ENCODE data around the gene INPP4A.

The INPP4A gene

GRCh38 chr2:98455494-98455976, 10.9 kb downstream of the INPP4A start:
- H3K4me1 ChIP-seq (ENCODE audit: control insufficient read depth, insufficient read depth, low read length): peaks cover 11% of the 10 kb centered on the region
- H3K27me3 ChIP-seq (ENCODE audit: control insufficient read depth, insufficient read depth, low read length): no peaks in the 10 kb centered on the region
- no peak overlapping the region for H3K9ac ChIP-seq (ENCODE audit: low read length)
- peak overlapping the region; percentile 38 for H3K27ac ChIP-seq (ENCODE audit: low read depth, low read length)
- no peaks in the 10 kb centered on the region for H3K36me3 ChIP-seq (ENCODE audit: control insufficient read depth, insufficient read depth, low read length)
- no peak overlapping the region for H3K4me3 ChIP-seq (ENCODE audit: low read length)

GRCh38 chr2:98457045-98457696, 12.5 kb downstream of the INPP4A start:
- Histone ChIP-seq H3K4me1 (ENCODE audit: control insufficient read depth, insufficient read depth, low read length) (peaks cover 16% of the 10 kb centered on the region), H3K27ac (ENCODE audit: low read depth, low read length) (peak overlapping the region; percentile 67), H3K9ac (ENCODE audit: low read length) (no peak overlapping the region), H3K36me3 (ENCODE audit: control insufficient read depth, insufficient read depth, low read length) (no peaks in the 10 kb centered on the region), H3K4me3 (ENCODE audit: low read length) (no peak overlapping the region), H3K27me3 (ENCODE audit: control insufficient read depth, insufficient read depth, low read length) (no peaks in the 10 kb centered on the region)

GRCh38 chr2:98458207-98458606, 13.5 kb downstream of the INPP4A start:
- Histone ChIP-seq H3K4me1 (ENCODE audit: control insufficient read depth, insufficient read depth, low read length) (peaks cover 16% of the 10 kb centered on the region), H3K36me3 (ENCODE audit: control insufficient read depth, insufficient read depth, low read length) (no peaks in the 10 kb centered on the region), H3K9ac (ENCODE audit: low read length) (no peak overlapping the region), H3K4me3 (ENCODE audit: low read length) (no peak overlapping the region), H3K27ac (ENCODE audit: low read depth, low read length) (no peak overlapping the region), H3K27me3 (ENCODE audit: control insufficient read depth, insufficient read depth, low read length) (no peaks in the 10 kb centered on the region)

- Histone ChIP-seq H3K36me3 (ENCODE audit: control insufficient read depth, insufficient read depth, low read length) (no peaks in the 10 kb centered on the region), H3K9ac (ENCODE audit: low read length) (no peak overlapping the region), H3K27me3 (ENCODE audit: control insufficient read depth, insufficient read depth, low read length) (no peaks in the 10 kb centered on the region), H3K27ac (ENCODE audit: low read depth, low read length) (no peak overlapping the region), H3K4me1 (ENCODE audit: control insufficient read depth, insufficient read depth, low read length) (peaks cover 16% of the 10 kb centered on the region), H3K4me3 (ENCODE audit: low read length) (no peak overlapping the region)
Observed at GRCh38 chr2:98458667-98459380, 14.2 kb downstream of the INPP4A start.

GRCh38 chr2:98459496-98460175, 15.0 kb downstream of the INPP4A start:
- Histone ChIP-seq H3K9ac (ENCODE audit: low read length) (no peak overlapping the region), H3K27ac (ENCODE audit: low read depth, low read length) (no peak overlapping the region), H3K4me3 (ENCODE audit: low read length) (no peak overlapping the region), H3K27me3 (ENCODE audit: control insufficient read depth, insufficient read depth, low read length) (no peaks in the 10 kb centered on the region), H3K4me1 (ENCODE audit: control insufficient read depth, insufficient read depth, low read length) (peaks cover 13% of the 10 kb centered on the region), H3K36me3 (ENCODE audit: control insufficient read depth, insufficient read depth, low read length) (no peaks in the 10 kb centered on the region)

- no peaks in the 10 kb centered on the region for H3K27me3 ChIP-seq (ENCODE audit: control insufficient read depth, insufficient read depth, low read length)
- H3K36me3 ChIP-seq (ENCODE audit: control insufficient read depth, insufficient read depth, low read length): no peaks in the 10 kb centered on the region
- no peak overlapping the region for H3K27ac ChIP-seq (ENCODE audit: low read depth, low read length)
- H3K4me3 ChIP-seq (ENCODE audit: low read length): peak overlapping the region; percentile 23
- peaks cover 20% of the 10 kb centered on the region for H3K4me1 ChIP-seq (ENCODE audit: control insufficient read depth, insufficient read depth, low read length)
- no peak overlapping the region for H3K9ac ChIP-seq (ENCODE audit: low read length)
Observed at GRCh38 chr2:98460573-98461497, 16.2 kb downstream of the INPP4A start.

- peaks cover 20% of the 10 kb centered on the region for H3K4me1 ChIP-seq (ENCODE audit: control insufficient read depth, insufficient read depth, low read length)
- H3K27me3 ChIP-seq (ENCODE audit: control insufficient read depth, insufficient read depth, low read length): no peaks in the 10 kb centered on the region
- no peak overlapping the region for H3K27ac ChIP-seq (ENCODE audit: low read depth, low read length)
- no peak overlapping the region for H3K9ac ChIP-seq (ENCODE audit: low read length)
- no peak overlapping the region for H3K4me3 ChIP-seq (ENCODE audit: low read length)
- H3K36me3 ChIP-seq (ENCODE audit: control insufficient read depth, insufficient read depth, low read length): no peaks in the 10 kb centered on the region
Observed at GRCh38 chr2:98461498-98462049, 16.9 kb downstream of the INPP4A start.

GRCh38 chr2:98463081-98463481, 18.4 kb downstream of the INPP4A start:
- no peaks in the 10 kb centered on the region for H3K27me3 ChIP-seq (ENCODE audit: control insufficient read depth, insufficient read depth, low read length)
- H3K9ac ChIP-seq (ENCODE audit: low read length): no peak overlapping the region
- no peak overlapping the region for H3K4me3 ChIP-seq (ENCODE audit: low read length)
- peaks cover 20% of the 10 kb centered on the region for H3K4me1 ChIP-seq (ENCODE audit: control insufficient read depth, insufficient read depth, low read length)
- H3K36me3 ChIP-seq (ENCODE audit: control insufficient read depth, insufficient read depth, low read length): no peaks in the 10 kb centered on the region
- no peak overlapping the region for H3K27ac ChIP-seq (ENCODE audit: low read depth, low read length)

- Histone ChIP-seq H3K27me3 (ENCODE audit: control insufficient read depth, insufficient read depth, low read length) (no peaks in the 10 kb centered on the region), H3K36me3 (ENCODE audit: control insufficient read depth, insufficient read depth, low read length) (no peaks in the 10 kb centered on the region), H3K4me1 (ENCODE audit: control insufficient read depth, insufficient read depth, low read length) (peaks cover 20% of the 10 kb centered on the region), H3K9ac (ENCODE audit: low read length) (no peak overlapping the region), H3K4me3 (ENCODE audit: low read length) (no peak overlapping the region), H3K27ac (ENCODE audit: low read depth, low read length) (no peak overlapping the region)
Observed at GRCh38 chr2:98463551-98463971, 18.9 kb downstream of the INPP4A start.

- Histone ChIP-seq H3K9ac (ENCODE audit: low read length) (no peak overlapping the region), H3K27ac (ENCODE audit: low read depth, low read length) (no peak overlapping the region), H3K4me1 (ENCODE audit: control insufficient read depth, insufficient read depth, low read length) (peaks cover 20% of the 10 kb centered on the region), H3K4me3 (ENCODE audit: low read length) (no peak overlapping the region), H3K36me3 (ENCODE audit: control insufficient read depth, insufficient read depth, low read length) (no peaks in the 10 kb centered on the region), H3K27me3 (ENCODE audit: control insufficient read depth, insufficient read depth, low read length) (no peaks in the 10 kb centered on the region)
Observed at GRCh38 chr2:98463988-98464771, 19.5 kb downstream of the INPP4A start.

- Histone ChIP-seq H3K4me3 (ENCODE audit: low read length) (no peak overlapping the region), H3K27me3 (ENCODE audit: control insufficient read depth, insufficient read depth, low read length) (no peaks in the 10 kb centered on the region), H3K36me3 (ENCODE audit: control insufficient read depth, insufficient read depth, low read length) (no peaks in the 10 kb centered on the region), H3K9ac (ENCODE audit: low read length) (no peak overlapping the region), H3K4me1 (ENCODE audit: control insufficient read depth, insufficient read depth, low read length) (peaks cover 15% of the 10 kb centered on the region), H3K27ac (ENCODE audit: low read depth, low read length) (no peak overlapping the region)
Observed at GRCh38 chr2:98464772-98465310, 20.2 kb downstream of the INPP4A start.

All from rectal smooth muscle tissue (tissue), 1 donor.